Measurements from ENCODE around the gene ZDHHC11B.

- TF ChIP-seq CTCF (IDR thresholded peaks at IDR 0.05): no peak
- no peak for TF ChIP-seq POLR2A (IDR thresholded peaks at IDR 0.05)
Measured at GRCh38 chr5:665541-665955, 119.0 kb downstream of the ZDHHC11B start.

Measured in right lobe of liver (tissue), 4 donors.